Activated T-cell treated with anti-CD3 and anti-CD28 coated beads, Interleukin-2, amount 50 U/mL, for 72 hours (primary cell): ENCODE results near the gene ZNF710. TPM values are rescaled to one million over a fixed set of nuclear protein-coding genes. Genes with fewer than 3 reads are reported as not detected.
A peak's percentile ranks its signal among the peaks of the same experiment; 100 is the strongest.

Experiments used
- ATAC-seq, 2 donors: fragments of 150-1000 bp; cut with Tn5 transposase; replicated peaks in 1 of 2; 2 replicates each; pipeline ENCODE4 v1.10.0; 2021; ENCODE audit warnings: moderate library complexity in 2 of 2, mild to moderate bottlenecking in 1 of 2
- DNase-seq, 2 donors: peaks; one replicate each; pipeline ENCODE4 v3.0.0; 2021 to 2022; ENCODE audit warnings: mixed read lengths in 1 of 2
- H3K27ac Mint-ChIP-seq: one replicate; pipeline ENCODE4 v1.8.0; 2022; ENCODE audit warnings: mild to moderate bottlenecking, moderate library complexity, mixed read lengths
- H3K27me3 Mint-ChIP-seq: one replicate; pipeline ENCODE4 v1.8.0; 2022; ENCODE audit warnings: low read depth, mixed read lengths
- H3K36me3 Mint-ChIP-seq, 2 donors: one replicate each; pipeline ENCODE4 v1.8.0; 2022; ENCODE audit warnings: mixed read lengths in 2 of 2, mild to moderate bottlenecking in 1 of 2; ENCODE audit not compliant: insufficient read depth in 2 of 2
- H3K4me1 Mint-ChIP-seq: one replicate; pipeline ENCODE4 v1.8.0; 2022; ENCODE audit warnings: low read depth, mixed read lengths
- H3K4me3 Mint-ChIP-seq, 2 donors: one replicate each; pipeline ENCODE4 v1.8.0; 2022; ENCODE audit warnings: mild to moderate bottlenecking in 2 of 2, mixed read lengths in 2 of 2, moderate library complexity in 2 of 2
- H3K9me3 Mint-ChIP-seq, 2 donors: one replicate each; pipeline ENCODE4 v1.8.0; 2022; ENCODE audit warnings: mixed read lengths in 2 of 2
- total RNA-seq, 2 donors: library from RNA; stranded (reverse); gene quantifications; one replicate each; pipeline ENCODE4 v1.2.3, GENCODE V29; 2022

The ZNF710 gene
- total RNA-seq, 2 donors from 2014 or later: 26.6 to 32.3 TPM

DNA sequence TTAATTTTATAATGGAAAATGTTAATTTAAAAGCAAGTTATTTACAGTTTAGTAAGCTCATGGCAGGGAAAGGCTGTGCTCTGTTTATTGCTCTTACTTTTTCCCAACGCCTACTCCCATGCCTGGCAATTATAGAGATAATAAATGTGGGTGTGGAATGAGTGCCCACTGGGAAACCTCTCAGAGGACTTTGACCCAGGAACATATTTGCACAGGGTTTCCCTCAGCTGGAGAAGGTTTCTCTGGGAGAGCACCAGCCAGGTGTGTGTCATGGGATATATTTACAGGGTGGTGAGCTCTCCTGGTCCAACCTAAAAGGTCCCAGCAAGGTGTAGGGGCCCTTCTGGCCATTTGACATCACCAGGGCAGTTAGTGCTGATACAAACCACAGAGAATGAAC is 27.9 kb downstream of the ZNF710 start:
- Mint-ChIP-seq H3K4me1 (peaks cover 44% of the 10 kb centered on the region), H3K36me3 (peaks cover 0 to 14% of the 10 kb centered on the region in 2 donors), H3K27ac (peak overlapping the region; percentile 31), H3K27me3 (no peaks in the 10 kb centered on the region), H3K9me3 (peaks cover 0 to 2% of the 10 kb centered on the region in 2 donors), H3K4me3 (no peak overlapping the region)
- DNase-seq (no peak), ATAC-seq (no peak)

DNA sequence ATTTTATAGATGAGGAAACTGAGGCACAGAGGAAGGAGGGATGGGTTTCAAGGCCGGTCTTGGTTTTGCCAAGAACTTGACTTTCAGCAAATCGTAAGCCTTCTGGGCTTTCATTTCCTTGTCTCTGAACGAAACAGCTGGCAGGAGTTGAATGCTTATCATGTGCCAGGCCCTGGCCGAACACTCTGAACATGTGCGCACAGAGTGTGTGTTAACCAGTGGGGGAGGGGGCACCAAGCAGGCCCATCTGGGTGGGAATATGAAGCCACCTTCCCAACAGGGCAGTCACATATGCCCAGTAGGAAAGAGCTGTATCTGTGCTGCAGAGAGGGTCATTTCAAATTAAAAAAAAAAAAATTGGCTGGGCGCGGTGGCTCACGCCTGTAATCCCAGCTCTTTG is 29.3 kb downstream of the ZNF710 start:
- peaks cover 0 to 2% of the 10 kb centered on the region in 2 donors for H3K9me3 Mint-ChIP-seq
- ATAC-seq: no peak
- H3K27ac Mint-ChIP-seq: no peak overlapping the region
- no peak for DNase-seq
- peak overlapping the region; percentile 18 to 48 for H3K4me3 Mint-ChIP-seq
- peaks cover 0 to 14% of the 10 kb centered on the region in 2 donors for H3K36me3 Mint-ChIP-seq
- H3K27me3 Mint-ChIP-seq: no peaks in the 10 kb centered on the region
- H3K4me1 Mint-ChIP-seq: peaks cover 57% of the 10 kb centered on the region

DNA sequence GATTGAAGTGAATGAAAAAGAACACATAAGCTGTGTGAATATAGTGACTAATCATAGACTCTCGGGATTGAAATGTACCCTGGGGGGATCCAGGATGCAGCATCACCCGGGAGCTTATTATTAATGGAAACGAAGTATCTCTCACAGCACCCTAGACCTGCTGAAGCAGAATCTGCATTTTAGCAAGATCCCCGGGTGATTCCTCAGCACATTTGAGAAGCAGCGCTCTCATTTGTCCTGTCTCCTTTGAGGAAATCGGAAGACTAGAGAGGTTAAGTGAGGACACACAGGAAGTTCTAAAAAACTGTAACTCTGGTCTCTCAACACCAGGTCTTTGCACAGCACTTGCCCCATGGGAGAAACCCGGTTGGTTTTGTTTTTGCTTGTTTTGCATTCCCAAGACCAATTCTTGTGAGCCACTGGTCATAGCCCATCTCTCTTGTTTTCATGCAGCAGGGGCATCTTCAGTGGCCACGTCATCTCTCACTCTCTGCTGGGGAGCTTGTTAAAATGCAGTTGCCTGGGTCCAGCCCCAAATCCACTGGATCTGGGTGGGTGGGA is 30.2 kb downstream of the ZNF710 start:
- H3K36me3 Mint-ChIP-seq: peaks cover 0 to 14% of the 10 kb centered on the region in 2 donors
- peak overlapping the region; percentile 67 to 82 for H3K4me3 Mint-ChIP-seq
- H3K4me1 Mint-ChIP-seq: peaks cover 67% of the 10 kb centered on the region
- H3K27ac Mint-ChIP-seq: peak overlapping the region; percentile 86
- peaks cover 0 to 2% of the 10 kb centered on the region in 2 donors for H3K9me3 Mint-ChIP-seq
- ATAC-seq (peak; percentile 62 to 77), DNase-seq (peak; percentile 37 to 50)
- H3K27me3 Mint-ChIP-seq: no peaks in the 10 kb centered on the region

DNA sequence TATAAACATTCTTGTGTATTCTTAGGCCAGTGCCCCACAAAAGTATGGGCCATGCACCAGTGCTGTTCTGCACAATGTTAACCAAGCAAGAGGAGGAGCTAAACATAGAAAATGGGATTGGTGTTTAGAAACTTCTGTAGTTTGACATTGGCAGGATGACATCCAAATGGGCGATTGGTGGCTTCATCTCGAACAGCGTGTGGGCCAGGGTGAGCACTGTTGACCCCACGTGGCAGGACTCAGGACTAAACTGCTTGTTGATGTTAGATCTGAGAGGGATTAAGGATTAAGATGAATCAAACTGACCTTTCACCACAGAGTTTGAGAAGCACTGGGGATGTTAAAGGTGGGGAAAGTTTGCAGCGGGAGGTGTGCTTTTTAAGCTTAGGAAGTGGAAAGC is 31.9 kb downstream of the ZNF710 start:
- H3K4me3 Mint-ChIP-seq: peak overlapping the region; percentile 9 to 57
- peaks cover 84% of the 10 kb centered on the region for H3K4me1 Mint-ChIP-seq
- H3K36me3 Mint-ChIP-seq: peaks cover 0 to 10% of the 10 kb centered on the region in 2 donors
- peak overlapping the region; percentile 21 for H3K27ac Mint-ChIP-seq
- ATAC-seq (no peak), DNase-seq (no peak)
- H3K27me3 Mint-ChIP-seq: no peaks in the 10 kb centered on the region
- H3K9me3 Mint-ChIP-seq: peaks cover 0 to 2% of the 10 kb centered on the region in 2 donors

DNA sequence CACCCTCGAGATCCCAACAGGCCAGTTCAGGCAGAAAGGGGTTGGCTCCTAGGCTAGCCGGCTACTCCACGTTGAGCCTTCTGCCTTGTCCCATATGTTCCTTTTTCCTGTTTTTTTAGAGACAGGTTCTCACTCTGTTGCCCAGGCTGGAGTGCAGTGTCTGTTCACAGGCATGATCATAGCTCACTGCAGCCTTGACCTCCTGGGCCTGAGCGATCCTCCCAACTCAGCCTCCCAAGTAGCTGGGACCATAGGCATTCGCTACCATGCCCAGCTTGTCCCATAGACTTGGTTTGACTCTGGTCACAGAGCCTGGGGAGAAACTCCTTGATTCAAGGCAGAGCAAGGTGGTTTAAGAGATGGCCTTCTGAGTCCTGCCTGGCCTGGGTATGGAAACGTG is 32.3 kb downstream of the ZNF710 start:
- no peak for ATAC-seq
- H3K9me3 Mint-ChIP-seq: peaks cover 0 to 2% of the 10 kb centered on the region in 2 donors
- no peaks in the 10 kb centered on the region for H3K27me3 Mint-ChIP-seq
- H3K4me3 Mint-ChIP-seq: peak overlapping the region; percentile 31 to 57
- no peak for DNase-seq
- peaks cover 85% of the 10 kb centered on the region for H3K4me1 Mint-ChIP-seq
- peaks cover 0 to 9% of the 10 kb centered on the region in 2 donors for H3K36me3 Mint-ChIP-seq
- peak overlapping the region; percentile 34 for H3K27ac Mint-ChIP-seq

DNA sequence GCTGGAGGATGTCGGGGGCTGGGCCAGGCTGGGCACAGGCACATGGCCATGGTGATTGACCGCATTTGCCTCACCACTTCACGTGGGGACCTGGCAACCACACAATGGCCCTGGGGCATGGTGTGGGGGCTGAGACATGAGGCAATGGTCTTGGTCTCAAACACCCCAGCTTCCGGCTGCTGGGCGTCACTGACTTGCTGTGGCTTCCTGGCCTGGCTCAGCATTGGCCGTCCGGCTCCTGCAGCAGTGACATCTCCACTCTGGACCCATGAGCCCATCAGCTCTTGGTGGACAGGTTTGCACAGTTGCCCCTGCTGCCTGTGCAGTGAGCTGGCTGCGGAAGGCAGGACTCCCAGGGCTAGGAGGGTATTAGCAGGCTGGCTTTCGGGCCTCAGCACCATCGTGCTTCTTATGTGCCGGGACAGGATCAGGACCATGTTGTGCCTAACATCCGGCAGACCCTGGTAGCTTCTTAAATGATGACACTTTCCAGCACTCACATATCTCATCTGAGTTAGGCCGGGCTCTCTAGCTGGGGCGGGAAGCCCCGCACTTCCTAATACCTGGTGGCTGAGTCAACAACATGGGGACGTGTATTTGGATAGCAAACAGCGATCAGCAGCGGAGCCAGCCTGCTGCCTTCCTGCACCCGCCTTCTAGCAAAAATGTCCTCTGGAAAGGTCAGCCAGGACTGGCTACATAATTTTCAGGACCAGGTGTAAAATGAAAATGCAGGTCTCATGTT is 34.1 kb downstream of the ZNF710 start:
- H3K4me3 Mint-ChIP-seq: peak overlapping the region; percentile 39 to 57
- H3K9me3 Mint-ChIP-seq: no peaks in the 10 kb centered on the region
- no peak overlapping the region for H3K27ac Mint-ChIP-seq
- H3K36me3 Mint-ChIP-seq: peaks cover 0 to 2% of the 10 kb centered on the region in 2 donors
- ATAC-seq (no peak), DNase-seq (no peak)
- H3K4me1 Mint-ChIP-seq: peaks cover 95% of the 10 kb centered on the region
- no peaks in the 10 kb centered on the region for H3K27me3 Mint-ChIP-seq

DNA sequence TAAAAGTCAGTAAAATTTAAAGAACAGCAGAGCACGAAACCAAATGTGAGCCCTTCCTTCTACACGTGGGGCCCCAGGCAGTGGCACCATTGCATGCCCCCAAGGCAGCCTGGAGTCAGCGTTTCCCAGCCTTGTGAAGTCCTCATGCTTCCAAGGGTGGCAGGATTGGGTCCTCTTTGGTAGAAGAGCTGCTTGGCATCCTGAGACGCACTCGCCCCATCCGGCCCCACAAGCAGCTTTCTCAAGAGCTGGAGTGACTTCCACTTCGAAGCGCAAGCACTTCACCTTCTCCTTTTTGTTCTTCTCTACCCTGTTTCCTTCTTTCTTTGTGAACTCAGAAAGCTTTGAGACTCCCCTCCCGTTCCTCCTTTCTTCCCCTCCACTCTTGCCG is 34.7 kb downstream of the ZNF710 start:
- Mint-ChIP-seq H3K27me3 (no peaks in the 10 kb centered on the region), H3K36me3 (no peaks in the 10 kb centered on the region), H3K4me1 (peaks cover 96% of the 10 kb centered on the region), H3K9me3 (no peaks in the 10 kb centered on the region), H3K4me3 (peak overlapping the region; percentile 39 to 57), H3K27ac (no peak overlapping the region)
- DNase-seq: no peak
- no peak for ATAC-seq

DNA sequence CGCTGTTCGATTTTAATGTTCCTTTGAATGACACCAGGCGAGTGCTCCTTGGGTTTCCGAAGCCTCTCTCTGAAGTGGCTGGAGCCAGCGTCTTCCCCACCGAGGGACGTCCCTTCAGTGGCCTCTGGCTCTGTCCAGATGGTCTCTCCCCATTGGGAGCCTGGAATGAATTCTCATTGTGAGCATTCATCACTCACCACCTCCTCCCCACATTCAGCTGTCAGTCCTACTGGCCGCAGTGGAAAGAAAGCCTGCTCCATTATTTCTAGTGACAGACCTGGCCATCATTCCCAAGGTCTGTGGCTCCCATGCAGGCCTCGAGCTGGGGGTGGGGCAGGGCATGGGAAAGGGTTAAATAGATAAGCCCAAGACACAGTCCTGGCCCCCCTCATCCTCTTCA is 35.2 kb downstream of the ZNF710 start:
- Mint-ChIP-seq H3K4me3 (peak overlapping the region; percentile 39 to 57), H3K27me3 (no peaks in the 10 kb centered on the region), H3K36me3 (no peaks in the 10 kb centered on the region), H3K9me3 (no peaks in the 10 kb centered on the region), H3K4me1 (peaks cover 98% of the 10 kb centered on the region), H3K27ac (peak overlapping the region; percentile 7)
- no peak for ATAC-seq
- DNase-seq: no peak

DNA sequence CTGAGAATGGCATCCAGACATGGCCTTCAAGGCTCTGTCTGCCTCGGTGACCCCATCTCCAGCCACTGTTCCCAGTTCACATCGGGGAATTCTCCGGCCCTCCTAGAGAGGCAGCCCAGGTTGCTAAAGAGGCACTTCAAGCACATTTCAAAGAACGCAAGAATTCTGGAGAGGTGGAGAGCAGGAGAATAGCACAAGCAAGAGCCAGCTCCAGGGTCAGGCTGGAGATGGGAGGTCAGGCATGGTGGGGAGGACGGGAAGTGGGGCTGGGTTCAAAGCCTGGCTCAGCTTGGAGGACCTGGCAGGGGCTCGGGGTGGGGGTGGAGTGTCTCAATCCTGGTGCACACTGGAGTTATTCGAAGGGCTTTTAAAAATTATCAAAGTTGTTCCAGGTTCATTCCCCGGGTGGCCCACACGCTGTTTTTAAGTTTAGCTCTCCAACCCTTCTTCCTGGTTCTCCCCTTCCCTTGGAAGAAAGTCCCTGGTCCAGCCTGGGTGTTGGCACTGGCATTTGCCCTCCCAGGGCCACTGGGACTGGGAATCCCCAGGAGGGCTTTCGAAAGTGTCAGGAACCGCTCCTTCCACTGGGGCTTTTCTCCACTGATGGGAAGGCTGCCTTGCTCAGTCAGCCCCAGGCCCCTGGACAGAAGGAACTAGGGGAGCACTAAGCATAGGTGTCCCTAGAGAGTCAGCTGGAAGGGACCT is 35.8 kb downstream of the ZNF710 start:
- Mint-ChIP-seq H3K4me1 (peaks cover 95% of the 10 kb centered on the region), H3K27me3 (no peaks in the 10 kb centered on the region), H3K36me3 (no peaks in the 10 kb centered on the region), H3K9me3 (no peaks in the 10 kb centered on the region), H3K4me3 (peak overlapping the region; percentile 57 to 77), H3K27ac (peak overlapping the region; percentile 95)
- ATAC-seq (no peak), DNase-seq (no peak)

DNA sequence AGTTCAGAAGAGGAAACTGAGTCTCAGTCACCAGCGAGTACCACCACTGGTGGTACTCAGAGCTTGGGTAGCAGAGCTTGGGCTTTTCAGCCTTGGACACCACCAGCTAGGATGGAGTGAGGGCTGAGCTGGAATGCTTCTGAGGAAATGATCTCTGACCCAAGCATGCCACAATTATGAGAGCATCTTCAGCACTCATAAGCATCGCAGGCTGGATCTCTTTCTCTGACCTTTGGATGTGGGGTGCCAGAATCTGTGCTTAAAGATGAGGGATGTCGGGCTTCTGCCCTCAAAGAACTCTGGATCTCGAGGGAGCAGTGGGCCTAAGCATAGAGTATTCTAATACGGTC is 36.4 kb downstream of the ZNF710 start:
- peak overlapping the region; percentile 95 for H3K27ac Mint-ChIP-seq
- H3K4me3 Mint-ChIP-seq: peak overlapping the region; percentile 71 to 77
- H3K9me3 Mint-ChIP-seq: no peaks in the 10 kb centered on the region
- ATAC-seq: no peak
- no peaks in the 10 kb centered on the region for H3K27me3 Mint-ChIP-seq
- no peaks in the 10 kb centered on the region for H3K36me3 Mint-ChIP-seq
- no peak for DNase-seq
- H3K4me1 Mint-ChIP-seq: peaks cover 90% of the 10 kb centered on the region

DNA sequence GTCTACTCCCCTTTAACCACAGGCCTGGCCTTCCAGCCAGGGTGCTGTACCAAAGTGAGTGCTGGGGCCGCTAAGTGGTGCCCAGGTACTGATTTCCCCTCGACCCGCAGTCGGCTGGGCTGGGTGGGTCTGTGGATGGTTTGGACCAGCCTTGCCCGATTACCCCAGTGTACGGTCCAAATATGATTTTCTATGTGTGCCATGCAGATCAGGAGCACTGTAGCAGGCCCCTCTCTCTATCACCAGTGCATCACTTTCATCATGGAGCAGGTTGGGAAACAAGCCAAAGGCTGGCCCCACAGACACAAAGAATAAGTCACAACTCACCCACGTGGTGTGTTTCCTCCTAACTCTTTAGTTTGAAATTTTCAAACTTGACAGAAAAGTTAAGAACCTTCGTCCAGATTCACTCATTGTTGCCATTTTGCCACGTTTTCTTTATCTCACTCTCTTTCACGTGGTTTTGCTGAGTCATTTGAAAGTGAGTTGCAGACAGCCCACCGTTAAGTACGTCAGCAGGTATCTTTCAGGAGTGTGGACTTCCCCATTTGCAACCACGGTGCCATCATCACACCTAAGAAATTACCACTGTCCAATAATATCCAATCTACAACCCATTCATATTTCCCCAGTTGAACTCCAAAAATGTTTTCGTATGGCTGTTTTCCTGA is 37.0 kb downstream of the ZNF710 start:
- H3K4me1 Mint-ChIP-seq: peaks cover 86% of the 10 kb centered on the region
- no peaks in the 10 kb centered on the region for H3K36me3 Mint-ChIP-seq
- peak; percentile 87 to 89 for ATAC-seq

DNA sequence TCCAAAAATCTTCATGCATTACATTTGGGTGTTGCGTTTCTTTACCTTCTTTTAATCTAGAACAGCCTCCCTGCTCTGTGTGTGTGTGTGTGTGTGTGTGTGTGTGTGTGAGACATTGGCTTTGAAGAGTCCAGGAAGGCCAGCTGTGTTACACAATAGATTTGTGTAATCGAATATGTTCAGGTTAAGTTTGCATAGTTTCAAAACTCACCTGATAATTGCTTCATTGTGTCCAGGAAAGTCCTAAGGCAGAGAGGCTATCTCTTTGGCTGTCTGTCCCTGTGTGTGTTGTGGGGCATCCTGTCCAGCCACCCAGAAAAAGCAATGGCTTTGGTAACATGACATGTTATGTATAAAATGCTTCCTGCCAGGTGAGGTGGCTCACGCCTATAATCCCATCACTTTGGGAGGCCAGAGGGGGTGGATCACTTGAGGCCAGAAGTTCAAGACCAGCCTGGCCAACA is 37.5 kb downstream of the ZNF710 start:
- no peaks in the 10 kb centered on the region for H3K9me3 Mint-ChIP-seq
- no peaks in the 10 kb centered on the region for H3K27me3 Mint-ChIP-seq
- H3K36me3 Mint-ChIP-seq: no peaks in the 10 kb centered on the region
- DNase-seq: no peak
- peak in 1 of 2 donors; percentile 32 for ATAC-seq
- H3K4me1 Mint-ChIP-seq: peaks cover 80% of the 10 kb centered on the region
- peak overlapping the region; percentile 95 for H3K27ac Mint-ChIP-seq
- peak overlapping the region; percentile 71 to 77 for H3K4me3 Mint-ChIP-seq

More for the DNA sequence above, 37.0 kb downstream of the ZNF710 start:
- no peaks in the 10 kb centered on the region for H3K27me3 Mint-ChIP-seq
- DNase-seq: peak; percentile 77
- peak overlapping the region; percentile 71 to 77 for H3K4me3 Mint-ChIP-seq
- no peaks in the 10 kb centered on the region for H3K9me3 Mint-ChIP-seq
- peak overlapping the region; percentile 95 for H3K27ac Mint-ChIP-seq

DNA sequence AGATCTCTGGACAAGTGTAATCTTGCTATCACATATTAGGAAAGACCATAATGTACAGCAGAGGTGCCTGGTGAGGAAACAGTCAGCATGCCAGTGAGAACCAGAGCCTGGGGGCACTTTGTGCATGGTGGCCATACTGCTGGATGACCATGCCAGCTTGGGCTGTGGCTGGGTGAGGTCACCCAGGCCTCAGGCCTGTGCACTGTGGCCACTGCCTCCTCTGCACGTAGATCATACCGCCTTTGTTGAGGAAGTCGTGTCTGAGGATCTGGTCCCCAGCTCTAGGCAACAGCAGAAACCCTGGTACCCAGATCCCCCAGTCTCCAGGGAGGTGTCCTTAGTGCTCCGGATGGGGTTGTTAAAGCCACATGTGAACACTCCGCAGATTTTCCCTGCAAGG is 38.9 kb downstream of the ZNF710 start:
- H3K9me3 Mint-ChIP-seq: no peaks in the 10 kb centered on the region
- H3K36me3 Mint-ChIP-seq: no peaks in the 10 kb centered on the region
- H3K4me1 Mint-ChIP-seq: peaks cover 71% of the 10 kb centered on the region
- peak overlapping the region; percentile 6 to 16 for H3K4me3 Mint-ChIP-seq
- H3K27ac Mint-ChIP-seq: no peak overlapping the region
- no peak for ATAC-seq
- H3K27me3 Mint-ChIP-seq: no peaks in the 10 kb centered on the region
- DNase-seq: no peak
